Gastroesophageal sphincter (tissue), 4 donors: ENCODE data around the gene ADAR. TPM values are rescaled to one million over a fixed set of nuclear protein-coding genes. Genes with fewer than 3 reads are reported as not detected.

Experiments
- total RNA-seq, 4 donors: library from RNA; depleted of rRNA; stranded (reverse); fragments of >200 nt; gene quantifications; one replicate each; pipeline ENCODE4 v1.1.0, GENCODE V29; 2016

ADAR gene
- total RNA-seq, 4 donors from 2014 or later = 71.0 to 108 (median 90.4) TPM

Other genes with a start within 250 kb of the ADAR start
- 10 to 100 TPM; 44.7 to 59.4 (median 55.5) TPM for gene IL6R, start 202.8 kb downstream of the ADAR start, total RNA-seq
- 1 to 10 TPM; 1.4 to 3.3 (median 2.8) TPM for gene TDRD10, start 106.0 kb downstream of the ADAR start, total RNA-seq
- 10 to 100 TPM in 3 of 4 donors, 1 to 10 TPM in 1; 7.2 to 13.9 (median 11.7) TPM for gene SHE, start 105.8 kb downstream of the ADAR start, total RNA-seq
- 10 to 100 TPM; 27.4 to 39.7 (median 32.2) TPM for gene UBE2Q1, start 49.5 kb downstream of the ADAR start, total RNA-seq
- under 1 TPM in 3 of 4 donors, not detected in 1; 0.08 to 0.45 (median 0.13) TPM for gene CHRNB2, start 40.4 kb downstream of the ADAR start, total RNA-seq